Stromal cell of bone marrow (primary cell): ENCODE results near the gene TAC3.
"Not testable (repeated sequence)": the region's sequence is repeated elsewhere in the genome, so short reads cannot be mapped to it uniquely, and the experiment has no call there.

Source experiments
- DNase-seq: peaks from one replicate; pipeline ENCODE4 v3.0.0-alpha.2; 2012; ENCODE audit warnings: low read depth

Gene TAC3

DNA sequence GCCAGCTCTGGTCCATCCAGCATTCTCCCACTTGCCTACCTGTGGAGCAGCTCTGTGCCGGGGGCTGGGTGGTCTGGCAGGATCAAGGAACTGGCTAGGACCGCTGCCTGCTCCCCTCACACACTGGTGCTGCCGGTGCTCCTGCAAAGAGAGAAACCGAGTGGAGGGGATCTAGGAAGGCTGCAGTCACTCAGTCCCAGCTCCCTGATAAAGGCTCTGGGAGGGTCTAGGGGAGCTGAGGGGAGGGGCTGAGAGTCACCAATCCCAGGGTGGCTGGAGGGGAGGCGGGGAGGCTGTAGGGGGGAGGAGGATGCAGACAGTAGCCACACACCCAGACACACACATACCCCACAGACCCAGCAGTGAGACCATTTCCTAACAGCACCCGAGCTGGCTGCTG is at the start of gene TAC3:
TSS of gene TAC3 (minus strand) at position 182 of the 400 bp plus-strand sequence. CDS start 732 bp downstream, outside the sequence.
- DNase-seq = no peak

DNA sequence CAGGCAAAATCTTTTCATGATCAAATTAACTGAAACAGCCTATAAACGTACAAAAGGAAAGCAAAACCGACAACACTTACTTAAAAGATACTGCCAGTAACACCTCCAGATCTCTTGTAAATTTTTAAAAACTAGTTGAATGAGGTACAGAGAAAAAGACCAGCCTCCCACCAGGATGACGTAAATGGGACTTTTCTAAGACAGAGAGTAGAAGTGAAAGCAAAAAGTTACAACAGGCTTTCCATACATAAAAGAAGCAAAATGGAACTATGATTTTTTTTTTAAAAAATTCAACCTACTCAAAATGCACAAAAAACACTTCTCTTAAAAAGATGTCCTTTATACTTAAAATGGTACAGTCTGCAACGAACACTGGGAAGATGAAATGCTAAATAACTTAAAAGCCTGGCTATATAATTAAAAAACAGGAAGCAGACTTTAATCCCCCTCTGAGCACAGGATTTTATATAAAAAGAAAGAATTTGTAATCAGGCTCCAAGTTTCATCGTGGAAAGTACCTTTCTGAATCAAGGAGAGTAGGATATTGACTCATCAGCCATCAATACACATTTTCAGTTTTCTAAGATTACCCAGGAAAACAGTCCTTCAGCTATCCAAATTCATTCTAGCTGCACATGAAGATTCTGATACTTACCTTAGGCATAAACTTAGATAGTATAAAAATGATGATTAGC is 47.8 kb upstream of the TAC3 start:
- DNase-seq = no peak

DNA sequence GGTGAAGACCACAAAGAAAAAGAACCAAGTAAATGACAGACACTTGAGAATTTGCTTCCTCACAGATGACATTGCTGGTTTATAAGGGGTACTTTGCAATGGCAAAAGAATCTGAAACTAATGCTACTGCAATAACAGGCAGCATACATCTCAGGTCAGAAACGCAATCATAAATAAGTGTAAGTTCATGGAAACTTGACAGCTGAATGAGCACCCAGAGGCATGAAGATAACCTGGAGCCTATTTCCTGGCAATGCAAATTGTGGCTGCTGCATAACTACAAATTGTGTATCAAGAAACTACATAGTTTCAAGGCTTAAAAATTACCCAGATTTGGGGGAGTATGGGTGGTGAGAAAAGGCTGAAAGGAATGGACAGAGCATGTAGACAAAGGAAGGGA is 42.1 kb upstream of the TAC3 start:
- no peak for DNase-seq

DNA sequence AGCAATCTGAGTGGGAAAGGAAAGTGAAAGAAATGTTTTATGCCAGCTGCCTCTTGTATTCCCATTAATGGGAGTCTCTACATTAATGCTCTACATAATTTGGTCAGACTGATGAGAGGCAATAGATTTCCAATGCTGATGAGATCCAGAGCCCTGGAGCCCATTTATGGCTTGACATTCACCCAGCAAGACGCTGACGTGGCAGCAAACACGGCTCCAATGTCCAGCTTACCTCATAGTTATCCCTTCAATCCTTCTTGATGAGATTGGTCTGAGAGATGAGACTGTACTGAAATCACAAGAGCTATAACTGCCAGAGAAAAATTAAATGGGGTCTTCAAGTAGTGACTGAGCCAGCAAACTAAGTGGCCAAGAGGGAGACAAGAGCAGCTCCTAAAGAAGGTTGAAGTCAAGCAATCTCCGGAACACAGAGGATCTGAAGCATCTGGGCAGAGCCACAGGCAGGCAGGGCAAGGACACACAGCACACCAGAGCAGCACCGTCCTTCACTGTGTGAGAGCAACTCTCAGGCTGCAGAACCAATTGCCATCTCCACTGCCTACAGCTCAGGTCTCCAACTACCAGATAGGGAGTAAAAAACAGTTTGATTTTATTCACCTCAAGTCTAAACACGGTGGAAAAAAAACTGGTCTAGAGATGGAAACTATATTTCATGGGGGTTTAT is 40.9 kb upstream of the TAC3 start:
- DNase-seq = no peak

DNA sequence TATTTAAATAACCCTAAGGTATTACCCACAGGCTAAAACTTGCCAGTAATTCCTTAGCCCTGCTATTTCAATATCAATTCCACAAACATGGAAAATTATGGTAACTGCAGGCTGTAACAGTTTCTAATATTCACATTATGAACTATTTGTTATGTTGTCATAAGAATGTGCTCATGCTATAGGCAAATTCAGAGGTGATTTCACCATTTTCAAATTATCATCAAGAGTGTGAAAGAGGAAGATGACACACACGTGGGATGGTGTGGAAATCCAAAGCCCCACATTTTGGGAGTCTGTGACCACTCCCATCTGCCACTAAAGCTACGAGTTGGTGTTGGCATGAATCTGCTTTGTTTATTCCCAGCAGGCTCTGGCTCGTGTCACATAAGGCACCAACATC is 39.5 kb upstream of the TAC3 start:
- no peak for DNase-seq

DNA sequence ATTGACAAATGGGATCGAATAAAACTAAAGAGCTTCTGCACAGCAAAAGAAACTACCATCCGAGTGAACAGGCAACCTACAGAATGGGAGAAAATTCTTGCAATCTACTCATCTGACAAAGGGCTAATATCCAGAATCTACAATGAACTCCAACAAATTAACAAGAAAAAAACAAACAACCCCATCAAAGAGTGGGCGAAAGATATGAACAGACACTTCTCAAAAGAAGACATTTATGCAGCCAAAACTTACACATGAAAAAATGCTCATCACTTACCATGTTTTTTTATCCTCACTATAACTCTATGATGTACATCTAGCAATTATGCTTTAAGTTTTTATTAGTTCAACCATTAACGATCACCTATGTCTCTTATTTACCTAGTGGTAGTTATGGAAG is 37.6 kb upstream of the TAC3 start:
- DNase-seq = not testable (repeated sequence)

DNA sequence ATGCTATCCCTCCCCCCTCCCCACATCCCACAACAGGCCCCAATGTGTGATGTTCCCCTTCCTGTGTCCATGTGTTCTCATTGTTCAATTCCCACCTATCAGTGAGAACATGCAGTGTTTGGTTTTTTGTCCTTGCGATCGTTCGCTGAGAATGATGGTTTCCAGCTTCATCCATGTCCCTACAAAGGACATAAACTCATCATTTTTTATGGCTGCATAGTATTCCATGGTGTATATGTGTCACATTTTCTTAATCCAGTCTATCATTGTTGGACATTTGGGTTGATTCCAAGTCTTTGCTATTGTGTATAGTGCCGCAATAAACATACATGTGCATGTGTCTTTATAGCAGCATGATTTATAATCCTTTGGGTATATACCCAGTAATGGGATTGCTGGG is 36.8 kb upstream of the TAC3 start:
- DNase-seq = not testable (repeated sequence)

DNA sequence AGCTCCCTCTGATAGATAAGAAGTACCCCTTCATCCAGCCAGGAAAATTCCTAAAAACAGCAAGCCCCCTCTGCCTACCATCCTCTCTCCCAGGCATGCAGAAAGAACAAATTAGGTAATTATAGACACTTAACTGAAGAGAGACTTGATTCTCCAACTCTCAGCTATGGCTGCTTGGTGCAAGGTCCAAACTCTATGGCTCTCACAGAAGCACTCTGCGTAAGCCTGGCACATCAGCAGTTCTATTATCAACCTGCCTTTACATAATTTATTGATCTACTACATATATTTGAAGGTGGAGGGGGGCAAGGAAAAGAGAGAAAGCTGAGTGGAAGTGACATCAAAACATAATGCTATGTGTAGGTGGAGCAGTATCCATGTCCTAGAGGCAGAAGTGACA is 34.7 kb upstream of the TAC3 start:
- no peak for DNase-seq

DNA sequence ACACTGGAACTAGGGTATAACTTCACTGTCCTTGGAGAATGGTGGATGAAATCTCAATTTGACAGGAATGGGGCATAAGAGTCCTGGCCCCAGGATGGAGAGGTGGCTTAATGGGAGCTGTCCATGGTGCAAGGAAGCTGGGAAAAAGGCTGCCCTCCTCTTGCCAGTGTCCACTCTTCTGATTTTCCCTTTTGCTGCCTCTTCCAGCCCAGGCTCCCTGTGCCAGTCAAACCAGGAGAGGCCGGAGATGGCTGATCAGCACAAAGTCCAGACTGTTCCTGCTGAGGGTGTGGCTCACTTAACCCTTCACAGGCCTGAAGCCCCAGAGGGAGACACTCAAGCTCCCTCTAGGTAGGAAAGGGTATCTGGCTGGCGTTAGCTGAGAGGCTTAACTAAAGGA is 33.6 kb upstream of the TAC3 start, which contains the start of gene MYO1A:
TSS of gene MYO1A (minus strand) at position 240 of the 400 bp plus-strand sequence. CDS start 1,806 bp downstream, outside the sequence.
- no peak for DNase-seq

DNA sequence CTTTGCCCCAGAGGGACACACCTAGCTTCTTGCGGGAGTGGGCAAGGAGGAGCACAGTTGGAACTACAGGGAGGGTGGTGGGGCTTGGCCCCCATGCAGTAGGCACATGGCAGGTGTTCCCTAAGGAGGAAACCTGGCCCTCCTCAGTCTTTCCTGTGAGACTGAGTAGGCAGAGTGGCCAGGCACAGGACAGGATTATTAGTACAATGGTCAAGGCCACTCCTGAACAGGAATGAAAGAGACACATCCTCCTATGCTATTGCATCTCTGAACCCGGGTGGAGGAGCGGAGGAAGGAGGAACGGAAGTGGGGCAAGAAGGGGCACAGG is 32.8 kb upstream of the TAC3 start:
- no peak for DNase-seq

DNA sequence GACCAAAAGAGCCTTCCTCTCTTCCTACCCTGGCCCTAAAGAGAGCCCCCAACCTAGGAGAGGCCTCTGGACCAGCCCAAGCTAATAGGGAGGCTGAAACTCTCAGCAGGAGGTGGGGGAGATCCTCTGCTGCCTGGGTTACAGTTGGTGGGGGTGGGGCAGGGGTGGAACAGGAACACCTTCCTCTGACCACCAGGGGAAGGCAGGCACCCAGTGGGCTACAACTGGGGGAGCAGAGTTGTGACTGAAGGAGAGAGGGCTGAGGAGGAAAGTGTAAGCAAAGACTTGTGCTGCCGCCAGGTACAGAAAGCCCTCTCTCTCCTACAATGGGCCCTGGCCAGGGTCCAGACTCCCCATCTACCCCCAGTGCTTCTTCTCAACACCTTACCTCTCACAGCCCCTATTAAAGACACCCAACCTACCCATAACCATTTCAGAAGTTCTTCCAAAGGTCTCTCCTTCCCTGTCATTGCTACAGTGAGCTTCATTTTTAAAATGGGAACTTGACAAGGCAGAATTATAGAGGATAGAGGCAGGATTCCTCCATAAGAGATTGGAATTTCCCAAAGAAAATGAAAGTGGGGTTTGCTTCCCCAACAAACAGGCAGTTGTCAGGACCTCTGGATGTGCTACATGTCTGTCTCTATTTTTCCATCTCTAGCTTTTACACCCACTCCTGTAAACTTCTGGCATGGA is 32.2 kb upstream of the TAC3 start:
- no peak for DNase-seq

DNA sequence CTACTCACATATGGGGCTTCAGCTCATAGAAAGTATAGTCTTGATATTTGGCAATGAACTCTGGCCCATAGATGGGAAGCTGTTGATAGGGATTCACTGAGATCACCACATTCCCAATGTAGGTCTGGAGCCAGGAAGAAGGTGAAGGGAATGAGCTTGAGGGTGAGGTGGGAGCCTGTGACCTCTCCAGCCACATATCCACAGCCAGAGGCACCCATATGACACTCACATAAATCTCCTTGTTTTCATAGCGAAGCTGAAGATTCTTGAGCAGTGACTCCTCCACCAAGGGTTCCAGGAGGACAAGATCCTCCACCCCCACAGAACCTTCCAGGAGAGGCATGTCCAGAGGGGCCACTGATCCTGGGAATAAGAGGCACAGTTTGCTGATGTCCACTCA is 31.7 kb upstream of the TAC3 start:
- no peak for DNase-seq

DNA sequence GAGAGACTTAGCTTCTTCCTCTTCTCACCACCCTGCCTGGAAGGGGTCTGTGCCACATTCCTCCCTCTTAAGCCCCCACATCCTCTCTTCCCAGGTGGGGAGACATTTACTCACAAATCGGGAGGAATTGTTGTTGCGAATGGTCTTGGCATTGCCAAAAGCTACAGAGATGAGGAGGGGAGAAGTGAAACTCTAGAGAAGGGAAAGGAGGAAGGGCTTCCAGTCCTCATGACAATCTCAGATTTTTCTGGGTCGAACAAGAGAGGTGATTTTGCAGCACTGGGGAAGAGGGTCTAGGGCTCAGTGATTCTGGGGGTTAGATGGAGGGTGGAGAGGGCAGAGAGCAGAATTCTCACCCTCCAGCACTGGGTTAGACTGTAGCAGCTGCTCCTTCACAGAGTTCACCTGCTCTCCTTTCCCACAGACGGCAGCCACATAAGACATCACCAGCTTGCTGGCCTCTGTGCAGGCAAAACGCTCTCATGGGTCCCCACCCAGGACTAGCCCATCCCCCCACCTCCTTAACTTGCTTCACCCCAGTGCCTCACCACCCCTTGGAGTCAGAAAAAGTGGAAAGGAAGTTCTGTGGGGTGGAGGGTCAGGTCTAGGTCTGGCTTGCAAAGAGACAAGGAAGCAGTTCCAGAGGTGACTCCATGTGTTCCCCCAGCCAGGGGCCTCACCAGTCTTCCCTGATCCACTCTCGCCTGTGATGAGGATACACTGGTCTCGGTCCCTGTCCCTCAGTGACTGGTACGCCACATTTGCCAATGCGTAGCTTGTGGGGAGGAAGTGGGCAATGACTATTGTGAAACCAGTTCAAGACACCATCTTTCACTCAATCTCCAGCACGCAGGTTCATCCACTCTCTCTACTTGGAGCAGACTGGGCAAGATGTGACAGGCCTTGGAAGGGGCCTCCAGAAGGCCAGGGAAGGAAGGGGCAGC is 30.9 kb upstream of the TAC3 start:
- no peak for DNase-seq

DNA sequence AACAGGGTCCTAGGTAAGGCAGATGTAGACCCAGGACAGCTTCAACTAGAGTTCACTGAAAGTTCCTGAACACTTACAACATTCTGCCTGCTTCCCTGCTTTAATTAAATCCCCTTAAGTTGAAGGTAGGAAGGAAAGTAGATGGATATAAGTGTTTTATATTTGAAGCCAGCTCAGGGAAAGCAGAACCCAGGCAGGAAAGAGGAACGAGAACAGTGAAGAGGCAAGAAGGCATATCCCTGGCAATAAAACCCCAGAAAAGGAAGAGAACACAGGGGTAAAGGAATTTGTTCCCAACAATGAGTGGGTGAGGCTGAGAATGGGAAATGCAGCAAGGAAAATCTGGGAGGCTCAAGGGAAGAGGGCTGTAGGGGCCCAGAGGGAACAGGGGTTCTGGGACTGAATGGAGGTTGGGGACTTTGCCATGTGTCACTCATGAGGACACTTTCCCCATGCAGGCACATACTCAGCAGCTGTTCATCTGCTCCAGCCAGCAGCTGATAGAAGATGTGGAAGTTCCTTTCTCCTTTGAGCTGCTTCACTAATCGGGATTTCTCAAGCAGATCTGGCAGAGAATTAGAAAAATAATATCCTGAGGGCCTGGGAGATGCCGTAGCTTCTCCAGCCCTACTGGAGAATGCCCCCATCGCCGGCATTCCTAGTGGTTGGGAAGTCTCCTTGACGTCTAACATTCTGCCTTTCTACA is 29.9 kb upstream of the TAC3 start:
- DNase-seq = no peak

DNA sequence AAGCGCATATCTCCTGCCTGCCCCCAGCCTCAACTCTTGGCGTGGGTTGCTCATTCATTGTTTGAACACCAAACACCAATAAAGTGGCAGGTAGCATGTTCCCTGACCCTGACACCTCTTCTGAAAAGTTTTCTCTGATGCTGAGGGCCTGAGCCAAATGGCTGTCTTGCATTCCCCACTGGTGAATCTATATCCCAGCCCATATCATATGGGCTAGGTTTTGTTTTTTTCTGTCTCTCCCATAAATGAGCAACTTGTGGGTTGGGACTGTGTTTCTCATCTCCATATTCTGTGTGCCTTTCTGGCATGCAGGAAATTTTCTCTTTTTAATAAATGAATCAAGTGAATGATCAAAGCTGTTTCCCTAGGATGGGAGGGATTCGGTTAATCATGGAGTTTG is 28.6 kb upstream of the TAC3 start:
- no peak for DNase-seq

DNA sequence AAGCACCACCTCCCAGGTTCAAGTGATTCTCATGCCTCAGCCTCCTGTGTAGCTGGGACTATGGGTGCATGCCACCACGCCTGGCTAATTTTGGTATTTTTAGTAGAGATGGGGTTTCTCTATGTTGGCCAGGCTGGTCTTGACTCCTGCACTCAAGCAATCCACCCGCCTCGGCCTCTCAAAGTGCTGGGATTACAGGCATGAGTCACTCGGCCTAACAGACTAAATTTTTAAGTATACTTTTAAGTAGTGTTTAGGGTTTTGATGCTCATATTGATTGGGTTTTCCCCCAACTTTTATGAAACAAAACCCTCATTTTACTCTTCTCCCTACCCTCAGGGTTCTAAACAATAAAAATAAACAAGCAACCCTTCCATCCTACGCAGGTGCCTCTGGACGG is 28.1 kb upstream of the TAC3 start:
- DNase-seq = no peak

DNA sequence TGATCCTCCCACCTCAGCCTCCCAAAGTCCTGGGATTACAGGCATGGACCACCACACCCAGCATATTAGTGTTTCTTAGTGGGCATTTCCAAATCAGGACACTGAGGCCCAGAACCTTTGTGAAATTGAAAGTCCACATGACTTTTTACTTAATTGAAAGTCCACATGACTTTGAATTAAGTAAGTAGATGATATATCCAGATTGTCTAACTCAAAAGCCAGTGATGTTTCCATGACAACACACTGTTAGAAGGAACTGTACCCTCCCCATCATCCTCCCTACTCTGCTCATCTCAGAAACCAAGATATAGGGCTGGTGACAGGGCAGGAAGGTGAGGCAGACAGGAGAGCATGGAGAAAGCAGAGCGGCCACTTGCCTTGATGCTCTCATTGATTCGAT is 26.4 kb upstream of the TAC3 start:
- DNase-seq = no peak

DNA sequence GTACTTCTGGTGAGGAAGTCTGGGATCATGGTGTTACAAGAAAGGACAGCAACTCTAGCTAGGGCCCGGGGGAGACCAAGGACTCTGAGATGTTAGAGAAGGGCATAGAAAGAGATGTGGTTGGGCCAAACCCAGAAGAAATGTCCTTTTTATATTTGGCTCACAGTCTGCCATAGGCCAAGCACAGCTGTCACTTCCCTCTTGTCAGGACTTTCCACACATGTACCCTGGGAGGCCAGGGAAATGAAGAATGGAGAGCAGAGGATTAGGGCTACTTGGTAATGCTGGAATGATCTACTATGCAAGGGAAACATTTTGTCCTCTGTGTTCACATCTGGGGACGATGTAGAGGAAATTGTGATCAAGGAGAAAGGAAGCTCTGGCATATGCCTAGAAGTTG is 24.4 kb upstream of the TAC3 start:
- no peak for DNase-seq

DNA sequence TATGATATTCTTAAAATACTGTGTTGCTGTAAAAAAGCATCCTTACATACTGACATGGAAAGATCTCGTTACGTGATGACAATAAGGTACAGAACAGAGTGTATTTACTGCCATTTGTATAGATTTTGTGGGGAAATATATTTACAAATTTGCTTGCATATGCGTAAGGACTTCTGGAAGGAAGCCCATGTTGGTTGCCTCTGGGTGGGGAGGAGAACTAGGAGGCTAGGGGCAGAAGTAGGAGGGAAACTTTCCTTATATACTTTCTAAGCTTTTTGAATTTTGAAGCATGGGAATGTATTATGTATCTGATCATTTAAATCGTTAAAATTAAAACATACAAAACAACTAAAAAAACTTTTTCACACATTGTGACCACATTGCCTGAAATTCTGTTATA is 23.9 kb upstream of the TAC3 start:
- no peak for DNase-seq

DNA sequence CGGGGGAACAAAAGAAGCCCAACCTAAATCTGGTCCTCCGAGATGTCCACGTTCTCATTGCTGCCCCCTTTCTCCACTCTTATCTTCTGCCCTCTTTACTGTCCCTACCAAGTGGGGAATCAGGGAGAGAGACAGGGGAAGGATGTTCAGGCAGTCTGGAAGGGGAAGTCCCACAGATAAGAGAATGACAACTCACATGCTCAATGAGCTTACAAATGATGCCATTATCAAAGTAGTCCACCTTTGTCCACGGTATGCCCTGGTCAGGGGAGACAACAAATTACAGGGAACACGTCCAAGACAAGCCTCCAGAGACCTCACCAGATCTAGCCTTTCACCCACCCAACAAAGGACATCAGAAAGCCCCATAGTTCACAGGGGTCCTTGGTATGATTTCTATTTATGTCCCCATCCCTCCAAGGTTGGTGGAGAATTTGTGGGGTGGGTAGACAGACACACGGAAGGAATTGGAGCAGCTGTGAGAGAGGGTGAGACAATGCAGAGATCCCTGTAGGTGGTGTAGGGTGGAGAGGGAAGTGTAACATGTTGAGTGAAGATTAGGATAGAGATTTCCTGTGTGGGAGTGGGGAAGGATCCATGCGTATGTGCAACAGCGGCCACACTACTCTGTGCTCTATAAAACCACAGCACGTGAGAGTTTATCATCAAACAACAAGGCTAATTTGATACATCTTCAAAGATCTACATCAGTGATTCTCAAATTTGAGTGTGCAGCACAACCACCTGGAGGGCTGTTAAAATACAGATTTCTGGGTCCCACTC is 22.9 kb upstream of the TAC3 start:
- no peak for DNase-seq

DNA sequence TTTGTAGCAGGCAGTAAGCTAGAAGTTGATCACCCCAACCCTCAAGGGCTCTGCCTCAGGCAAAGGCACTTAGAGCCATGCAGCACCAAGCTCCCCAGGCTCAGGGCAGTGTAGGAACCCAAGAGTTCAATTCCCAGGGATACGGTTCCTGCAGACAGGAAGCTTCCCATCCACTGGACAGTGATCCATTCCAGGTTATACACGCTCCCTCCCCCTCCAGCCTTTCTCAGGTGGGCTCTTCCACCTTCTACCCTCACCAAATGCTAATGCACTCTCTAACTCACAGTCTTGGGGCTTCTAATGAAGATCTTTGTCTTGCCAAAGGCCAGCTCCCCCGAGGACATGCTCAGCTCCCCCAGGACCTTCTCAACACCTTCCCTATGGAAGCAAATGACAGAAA is 20.9 kb upstream of the TAC3 start:
- DNase-seq = no peak
